SHP77 (cell line): ENCODE data around the gene FHIP1A.
"Not testable (repeated sequence)": the region's sequence is repeated elsewhere in the genome, so short reads cannot be mapped to it uniquely, and the experiment has no call there.

Experiments used
- DNase-seq, 2 experiments: peaks; one replicate each; lab custom pipeline; 2025; lab: John Stamatoyannopoulos, UW

The FHIP1A gene

GRCh38 chr4:151408630-151409469, at the start of gene FHIP1A:
TSS of gene FHIP1A (plus strand) at chr4:151409176. CDS start at chr4:151566260, 157,084 bp downstream.
- peak in 1 of 2 experiments; percentile 59 for DNase-seq

GRCh38 chr4:151359576-151359975, 49.4 kb upstream of the FHIP1A start:
- DNase-seq, result peak in 1 of 2 experiments; percentile 3

- no peak for DNase-seq
Measured at GRCh38 chr4:151361126-151361525, 47.9 kb upstream of the FHIP1A start.

- no peak for DNase-seq
Measured at GRCh38 chr4:151361966-151362365, 47.0 kb upstream of the FHIP1A start.

- peak; percentile 45 to 48 for DNase-seq
Measured at GRCh38 chr4:151362404-151363164, 46.4 kb upstream of the FHIP1A start.

- DNase-seq, result no peak
Measured at GRCh38 chr4:151376540-151376939, 32.4 kb upstream of the FHIP1A start.

GRCh38 chr4:151389311-151389710, 19.7 kb upstream of the FHIP1A start:
- no peak for DNase-seq

- DNase-seq, result not testable (repeated sequence)
Measured at GRCh38 chr4:151389799-151390198, 19.2 kb upstream of the FHIP1A start.

- no peak for DNase-seq
Measured at GRCh38 chr4:151395873-151396272, 13.1 kb upstream of the FHIP1A start.

- no peak for DNase-seq
Measured at GRCh38 chr4:151400343-151400742, 8.6 kb upstream of the FHIP1A start.

GRCh38 chr4:151401739-151402138, 7.2 kb upstream of the FHIP1A start:
- DNase-seq, result no peak

GRCh38 chr4:151402145-151402865, 6.7 kb upstream of the FHIP1A start:
- no peak for DNase-seq

GRCh38 chr4:151403656-151404055, 5.3 kb upstream of the FHIP1A start:
- DNase-seq, result no peak

GRCh38 chr4:151404802-151405201, 4.2 kb upstream of the FHIP1A start:
- not testable (repeated sequence) for DNase-seq

- DNase-seq, result no peak
Measured at GRCh38 chr4:151407018-151407417, 2.0 kb upstream of the FHIP1A start.

GRCh38 chr4:151407466-151408379, 1.3 kb upstream of the FHIP1A start:
- DNase-seq, result no peak

GRCh38 chr4:151408380-151408629, 671 bp upstream of the FHIP1A start:
- DNase-seq, result no peak

- no peak for DNase-seq
Measured at GRCh38 chr4:151409470-151410313, 716 bp downstream of the FHIP1A start.

- no peak for DNase-seq
Measured at GRCh38 chr4:151415978-151416377, 7.0 kb downstream of the FHIP1A start.

GRCh38 chr4:151417164-151417571, 8.2 kb downstream of the FHIP1A start:
- DNase-seq, result no peak
